HCT116 (cell line): ENCODE results near the gene TCIRG1. TPM values are rescaled to one million over a fixed set of nuclear protein-coding genes. Genes with fewer than 3 reads are reported as not detected.

ENCODE experiments used
- ATAC-seq: fragments of 200-7000 bp; cut with Tn5 transposase; 2 replicates; pipeline ENCODE4 v1.9.1; 2020; ENCODE audit warnings: mild to moderate bottlenecking, moderate library complexity
- BruUV-seq: library from RNA; stranded (reverse); fragments of 400-500 nt; replicated peaks from 2 replicates; lab custom pipeline; 2021; lab: Mats Ljungman, UMichigan
- CTCF ChIA-PET: fragments of 300-600 bp; sonication (Branson Sonifier 250); formaldehyde crosslinking; loops from one replicate; lab custom pipeline; 2021; ENCODE audit warnings: antibody characterized with exemption; lab: Charles Lee
- POLR2A ChIA-PET: fragments of 300-600, 350-600 bp; sonication (Branson Sonifier 250); formaldehyde crosslinking; loops from one replicate; lab custom pipeline; 2021; ENCODE audit warnings: antibody characterized with exemption; lab: Charles Lee
- RAD21 ChIA-PET, 2 experiments: fragments of 300-600 bp; sonication (Branson Sonifier 250); formaldehyde crosslinking; loops; one replicate each; lab custom pipeline; 2023; ENCODE audit warnings: low total read pairs in 2 of 2; ENCODE audit not compliant: uncharacterized antibody in 2 of 2, unreplicated experiment in 2 of 2, low non-redundant PET in 1 of 2; lab: Charles Lee
- DNase-seq: peaks from one replicate; pipeline ENCODE4 v3.0.0-alpha.2; 2010; ENCODE audit warnings: low read depth, low spot score
- H2AFZ ChIP-seq: fragments of 200-600 bp; shearing (Covaris generic), sonication (generic); 2 replicates; pipeline ENCODE4 v1.6.1; 2017; ENCODE audit warnings: low read depth, mixed run types, mixed read lengths, antibody characterized with exemption, low read length; ENCODE audit not compliant: poor library complexity, severe bottlenecking
- H3K27ac ChIP-seq: 2 replicates; pipeline ENCODE4 v1.5.1; 2012; ENCODE audit warnings: low read depth, low read length
- H3K27me3 ChIP-seq: fragments of 200-600 bp; sonication (generic); 2 replicates; pipeline ENCODE4 v1.6.1; 2016; ENCODE audit warnings: mixed run types, low read length, mixed read lengths; ENCODE audit not compliant: insufficient read depth
- H3K36me3 ChIP-seq, 2 experiments: fragments of 200-500 bp in 1 of 2; fragments of 200-600 bp in 1 of 2; sonication (Bioruptor generic) in 1 of 2; sonication (generic) in 1 of 2; 2 replicates each; pipeline versions ENCODE4 v1.5.1 to v1.6.1; 2014 to 2016; ENCODE audit warnings: low read length in 2 of 2, inconsistent platforms in 1 of 2, mixed read lengths in 1 of 2, mixed run types in 1 of 2; ENCODE audit not compliant: insufficient read depth in 2 of 2, control insufficient read depth in 1 of 2
- H3K4me1 ChIP-seq, 2 experiments: fragments of 200-600 bp in 1 of 2; sonication (generic) in 1 of 2; 2 replicates each; pipeline versions ENCODE4 v1.5.1 to v1.6.1; 2012 to 2017; ENCODE audit warnings: low read length in 2 of 2, inconsistent platforms in 1 of 2, mild to moderate bottlenecking in 1 of 2, mixed read lengths in 1 of 2, mixed run types in 1 of 2, moderate library complexity in 1 of 2; ENCODE audit not compliant: insufficient read depth in 2 of 2, control insufficient read depth in 1 of 2
- H3K4me2 ChIP-seq: fragments of 200-600 bp; sonication (generic); 2 replicates; pipeline ENCODE4 v1.6.1; 2017; ENCODE audit warnings: mixed run types, low read length, mixed read lengths
- H3K4me3 ChIP-seq, 2 experiments: fragments of 200-600 bp in 1 of 2; sonication (generic) in 1 of 2; replicated peaks in 1 of 2; 2 replicates each; pipeline ENCODE4 v1.5.1; 2011 to 2016; ENCODE audit warnings: low read length in 2 of 2, control low read depth in 1 of 2, low read depth in 1 of 2, mild to moderate bottlenecking in 1 of 2, mixed read lengths in 1 of 2, mixed run types in 1 of 2
- H3K79me2 ChIP-seq: fragments of 200-600 bp; sonication (generic); 2 replicates; pipeline ENCODE4 v1.6.1; 2017; ENCODE audit warnings: mild to moderate bottlenecking, mixed run types, low read length, moderate library complexity, mixed read lengths; ENCODE audit not compliant: insufficient read depth
- H3K9ac ChIP-seq: fragments of 200-600 bp; sonication (generic); 2 replicates; pipeline ENCODE4 v1.6.1; 2016; ENCODE audit warnings: low read length, mixed read lengths
- H3K9me2 ChIP-seq: fragments of 200-600 bp; sonication (generic), shearing (Covaris generic); 2 replicates; pipeline ENCODE4 v1.6.1; 2017; ENCODE audit warnings: mixed run types, mild to moderate bottlenecking, moderate library complexity; ENCODE audit not compliant: insufficient read depth
- H3K9me3 ChIP-seq, 2 experiments: fragments of 200-500 bp in 1 of 2; fragments of 200-600 bp in 1 of 2; sonication (Bioruptor generic) in 1 of 2; sonication (generic) in 1 of 2; 2 replicates each; pipeline ENCODE4 v1.6.1; 2014 to 2017; ENCODE audit warnings: low read length in 2 of 2, mixed read lengths in 2 of 2, inconsistent platforms in 1 of 2, low read depth in 1 of 2, mild to moderate bottlenecking in 1 of 2, mixed run types in 1 of 2, moderate library complexity in 1 of 2; ENCODE audit not compliant: control insufficient read depth in 1 of 2, insufficient read depth in 1 of 2
- H4K20me1 ChIP-seq: fragments of 200-600 bp; sonication (generic), shearing (Covaris generic); 2 replicates; pipeline ENCODE4 v1.6.1; 2017; ENCODE audit warnings: mixed run types, mild to moderate bottlenecking, moderate library complexity; ENCODE audit not compliant: insufficient read depth
- CEBPB ChIP-seq: IDR thresholded peaks from 2 replicates; pipeline ENCODE4 v1.6.1; 2012; ENCODE audit warnings: low read depth
- CTCF ChIP-seq, 3 experiments: fragments of 200-600 bp in 1 of 3; sonication (generic) in 1 of 3; IDR thresholded peaks in 2 of 3; conservative IDR thresholded peaks in 1 of 3; 2 replicates each; pipeline ENCODE4 v1.5.1; 2012 to 2017; ENCODE audit warnings: low read depth in 2 of 3, low read length in 2 of 3, antibody characterized with exemption in 1 of 3, borderline replicate concordance in 1 of 3, control low read depth in 1 of 3, mild to moderate bottlenecking in 1 of 3, mixed read lengths in 1 of 3, mixed run types in 1 of 3, moderate library complexity in 1 of 3; ENCODE audit not compliant: insufficient read depth in 1 of 3
- EGR1 ChIP-seq: IDR thresholded peaks from 2 replicates; pipeline ENCODE4 v1.6.1; 2012; ENCODE audit warnings: low read depth
- EZH2 ChIP-seq: fragments of 200-600 bp; sonication (generic); IDR thresholded peaks from 2 replicates; pipeline ENCODE4 v1.6.1; 2017; ENCODE audit warnings: antibody characterized with exemption, mixed run types
- EZH2phosphoT487 ChIP-seq: fragments of 200-600 bp; IDR thresholded peaks from 2 replicates; pipeline ENCODE4 v1.6.1; 2018; ENCODE audit warnings: antibody characterized with exemption, borderline replicate concordance
- FOSL1 ChIP-seq: IDR thresholded peaks from 2 replicates; pipeline ENCODE4 v1.6.1; 2012; ENCODE audit warnings: low read depth
- JUND ChIP-seq: IDR thresholded peaks from 2 replicates; pipeline ENCODE4 v1.6.1; 2012
- MAX ChIP-seq: IDR thresholded peaks from 2 replicates; pipeline ENCODE4 v1.6.1; 2012
- POLR2A ChIP-seq: IDR thresholded peaks from 2 replicates; pipeline ENCODE4 v1.7.0; 2011; ENCODE audit warnings: borderline replicate concordance; ENCODE audit not compliant: insufficient read depth, insufficient read length; ENCODE audit errors: extremely low read depth
- POLR2AphosphoS5 ChIP-seq: IDR thresholded peaks from 2 replicates; pipeline ENCODE4 v1.6.1; 2011; ENCODE audit warnings: mild to moderate bottlenecking, low read depth, low read length, moderate library complexity
- RAD21 ChIP-seq: IDR thresholded peaks from 2 replicates; pipeline ENCODE4 v1.6.1; 2012; ENCODE audit warnings: low read depth, mild to moderate bottlenecking
- REST ChIP-seq: IDR thresholded peaks from 2 replicates; pipeline ENCODE4 v1.6.1; 2012; ENCODE audit warnings: low read depth
- SIN3A ChIP-seq: IDR thresholded peaks from 2 replicates; pipeline ENCODE4 v1.6.1; 2012; ENCODE audit warnings: low read depth
- SRF ChIP-seq: IDR thresholded peaks from 2 replicates; pipeline ENCODE4 v1.6.1; 2012; ENCODE audit warnings: low read depth
- TCF7L2 ChIP-seq: IDR thresholded peaks from 2 replicates; pipeline ENCODE4 v1.7.0; 2011; ENCODE audit warnings: borderline replicate concordance, inconsistent platforms; ENCODE audit not compliant: insufficient read depth, insufficient read length; ENCODE audit errors: extremely low read depth
- YY1 ChIP-seq: IDR thresholded peaks from 2 replicates; pipeline ENCODE4 v1.6.1; 2011; ENCODE audit warnings: low read length, low read depth, moderate library complexity, mild to moderate bottlenecking; ENCODE audit not compliant: insufficient replicate concordance; ENCODE audit errors: extremely low read depth
- ZBTB33 ChIP-seq: IDR thresholded peaks from 2 replicates; pipeline ENCODE4 v1.6.1; 2011; ENCODE audit warnings: mild to moderate bottlenecking, low read length, moderate library complexity; ENCODE audit not compliant: insufficient replicate concordance; ENCODE audit errors: extremely low read depth
- ZFX ChIP-seq: fragments of 450-650 bp; IDR thresholded peaks from 2 replicates; pipeline ENCODE4 v1.6.1; 2017
- ZNF274 ChIP-seq: fragments of 200-500 bp; sonication (Bioruptor generic); IDR thresholded peaks from 2 replicates; pipeline ENCODE4 v1.6.1; 2014; ENCODE audit warnings: mild to moderate bottlenecking, low read depth, low read length, inconsistent platforms
- intact Hi-C: fragments of 100-400 bp; cut with micrococcal nuclease; formaldehyde crosslinking; loops from 2 replicates; pipeline ENCODE4 v1.10.0; 2022
- total RNA-seq: library from RNA; stranded (reverse); gene quantifications from one replicate; pipeline ENCODE4 v1.2.1, GENCODE V29; 2021; ENCODE audit not compliant: unreplicated experiment

Gene TCIRG1
- total RNA-seq, 1 experiment from 2014 or later: 101 TPM

- Histone ChIP-seq H3K27me3 (no peaks in the 10 kb centered on the region), H3K4me1 (peaks cover 12 to 17% of the 10 kb centered on the region in 2 experiments; a peak in 3 of 4 replicates), H3K4me3 (no peak overlapping the region), H3K27ac (no peak overlapping the region), H4K20me1 (0 out of 2 replicates have a peak, but pooled peaks cover 9% of the 10 kb centered on the region), H3K9me3 (no peaks in the 10 kb centered on the region), H3K79me2 (peaks cover 66% of the 10 kb centered on the region), H2AFZ (no peak overlapping the region), H3K9ac (no peak overlapping the region), H3K9me2 (no peaks in the 10 kb centered on the region), H3K4me2 (no peak overlapping the region), H3K36me3 (no peaks in the 10 kb centered on the region)
- ChIA-PET RAD21 (no interaction called here), CTCF (no interaction called here), POLR2A (interaction anchor here (1.7 kb wide), 1 partner anchor 16 kb away, joined by 3 read pairs; no protein-coding TSS in a partner anchor)
- BruUV-seq: no TSS peak
- intact Hi-C loops: no loop called here
- TF ChIP-seq EZH2phosphoT487 (no peak), POLR2AphosphoS5 (no peak), CEBPB (no peak), FOSL1 (no peak), SRF (no peak), ZBTB33 (no peak), POLR2A (no peak), RAD21 (no peak), SIN3A (no peak), ZFX (no peak), REST (no peak), TCF7L2 (no peak), ZNF274 (no peak), YY1 (no peak), CTCF (IDR thresholded peaks at IDR 0.05 in 2 of 3, conservative IDR thresholded peaks at IDR 0.05 in 1 of 3; ENCODE audit: borderline replicate concordance in 1 of 3, insufficient read depth in 1 of 3, low read depth in 2 of 3, low read length in 2 of 3) (no peak), JUND (no peak), EZH2 (no peak), MAX (no peak), EGR1 (no peak)
- ATAC-seq: no peak
- DNase-seq: no peak
Observed at GRCh38 chr11:68099057-68099456, 60.2 kb downstream of the TCIRG1 start.
